GM19395 (cell line): ENCODE results near the gene C17orf78.
"Not testable (repeated sequence)": the region's sequence is repeated elsewhere in the genome, so short reads cannot be mapped to it uniquely, and the experiment has no call there.

Experiments used
- ATAC-seq: cut with Tn5 transposase; IDR thresholded peaks from one replicate; pipeline ENCODE4 v1.9.1; 2021; ENCODE audit warnings: mild to moderate bottlenecking, moderate library complexity; ENCODE audit not compliant: unreplicated experiment

The C17orf78 gene

GRCh38 chr17:37430051-37430627 lies 54.4 kb downstream of the C17orf78 start:
- no peak for ATAC-seq

- no peak for ATAC-seq
Measured at GRCh38 chr17:37432671-37433070, 56.9 kb downstream of the C17orf78 start.

GRCh38 chr17:37438141-37438540 lies 62.4 kb downstream of the C17orf78 start:
- no peak for ATAC-seq

GRCh38 chr17:37440424-37440823 lies 64.6 kb downstream of the C17orf78 start:
- no peak for ATAC-seq

- not testable (repeated sequence) for ATAC-seq
Measured at GRCh38 chr17:37441369-37442014, 65.7 kb downstream of the C17orf78 start.
